SK-N-SH (cell line): ENCODE data around the gene CLMP. TPM values are rescaled to one million over a fixed set of nuclear protein-coding genes. Genes with fewer than 3 reads are reported as not detected.

Experiments used
- CTCF ChIA-PET: fragments of 300-600, 350-600 bp; formaldehyde crosslinking; extraction: SDS; loops from one replicate; lab custom pipeline; 2021; lab: Yijun Ruan, JAX
- POLR2A ChIA-PET: fragments of 350-600 bp; sonication (Branson Sonifier 250); formaldehyde crosslinking; extraction: SDS; loops from one replicate; lab custom pipeline; 2020; ENCODE audit warnings: antibody characterized with exemption, inconsistent platforms; lab: Yijun Ruan, JAX
- DNase-seq: peaks from one replicate; pipeline ENCODE4 v3.0.0; 2012
- H2AFZ ChIP-seq: fragments of 200-600 bp; sonication (generic); 2 replicates; pipeline ENCODE4 v1.8.1; 2016; ENCODE audit warnings: antibody characterized with exemption, mild to moderate bottlenecking, low read depth
- H3F3A ChIP-seq: fragments of 200-600 bp; sonication (generic); replicated peaks from 2 replicates; pipeline ENCODE3; 2016; ENCODE audit warnings: antibody characterized with exemption, mild to moderate bottlenecking; ENCODE audit not compliant: insufficient read depth
- H3K27ac ChIP-seq, 2 experiments: fragments of 200-500 bp in 1 of 2; fragments of 200-600 bp in 1 of 2; sonication (Bioruptor generic) in 1 of 2; sonication (generic), shearing (Covaris generic) in 1 of 2; 2 replicates each; pipeline versions ENCODE4 v1.5.1 to v1.6.1; 2014 to 2016; ENCODE audit warnings: low read depth in 2 of 2, inconsistent platforms in 1 of 2, low read length in 1 of 2, mild to moderate bottlenecking in 1 of 2, mixed read lengths in 1 of 2
- H3K27me3 ChIP-seq: fragments of 200-600 bp; sonication (generic), shearing (Covaris generic); 2 replicates; pipeline ENCODE4 v1.6.1; 2016; ENCODE audit warnings: mixed run types; ENCODE audit not compliant: insufficient read depth
- H3K36me3 ChIP-seq, 2 experiments: fragments of 200-500 bp in 1 of 2; fragments of 200-600 bp in 1 of 2; sonication (Bioruptor generic) in 1 of 2; sonication (generic) in 1 of 2; replicated peaks in 1 of 2; 2 replicates each; pipeline versions ENCODE3 to v1.5.1; 2014 to 2016; ENCODE audit warnings: low read length in 1 of 2, mild to moderate bottlenecking in 1 of 2; ENCODE audit not compliant: insufficient read depth in 2 of 2, control insufficient read depth in 1 of 2
- H3K4me1 ChIP-seq, 2 experiments: fragments of 200-500 bp in 1 of 2; fragments of 200-600 bp in 1 of 2; sonication (Bioruptor generic) in 1 of 2; sonication (generic), shearing (Covaris generic) in 1 of 2; 2 replicates each; pipeline versions ENCODE4 v1.5.1 to v1.6.1; 2014 to 2016; ENCODE audit warnings: low read depth in 1 of 2, low read length in 1 of 2, mixed run types in 1 of 2; ENCODE audit not compliant: insufficient read depth in 2 of 2, control insufficient read depth in 1 of 2
- H3K4me2 ChIP-seq: fragments of 200-600 bp; sonication (generic), shearing (Covaris generic); 2 replicates; pipeline ENCODE4 v1.6.1; 2017; ENCODE audit warnings: mixed run types
- H3K4me3 ChIP-seq, 2 experiments: fragments of 200-500 bp in 1 of 2; fragments of 200-600 bp in 1 of 2; sonication (Bioruptor generic) in 1 of 2; sonication (generic), shearing (Covaris generic) in 1 of 2; 2 replicates each; pipeline versions ENCODE4 v1.5.1 to v1.8.1; 2014 to 2016; ENCODE audit warnings: low read depth in 2 of 2, inconsistent platforms in 1 of 2, low read length in 1 of 2, mild to moderate bottlenecking in 1 of 2, mixed read lengths in 1 of 2, moderate library complexity in 1 of 2
- H3K79me2 ChIP-seq: fragments of 200-600 bp; sonication (generic); 2 replicates; pipeline ENCODE4 v1.8.1; 2017; ENCODE audit warnings: mild to moderate bottlenecking; ENCODE audit not compliant: insufficient read depth
- H3K9ac ChIP-seq: fragments of 200-600 bp; sonication (generic); 2 replicates; pipeline ENCODE4 v1.6.1; 2017; ENCODE audit warnings: mixed run types
- H3K9me2 ChIP-seq: fragments of 200-600 bp; sonication (generic); 2 replicates; pipeline ENCODE4 v1.6.1; 2017; ENCODE audit warnings: mixed run types
- H3K9me3 ChIP-seq: fragments of 200-600 bp; sonication (generic); 2 replicates; pipeline ENCODE4 v1.6.1; 2017; ENCODE audit warnings: mixed run types, mild to moderate bottlenecking, moderate library complexity
- H4K20me1 ChIP-seq: fragments of 200-600 bp; sonication (generic); 2 replicates; pipeline ENCODE4 v1.6.1; 2017; ENCODE audit warnings: mild to moderate bottlenecking, mixed run types; ENCODE audit not compliant: insufficient read depth
- CHD2 ChIP-seq: fragments of 150-350 bp; IDR thresholded peaks from 2 replicates; pipeline ENCODE4 v1.6.1; 2018; ENCODE audit warnings: low read length; ENCODE audit not compliant: partially characterized antibody
- ELF1 ChIP-seq: IDR thresholded peaks from 2 replicates; pipeline ENCODE4 v1.4.0; 2012
- EP300 ChIP-seq, 2 experiments: IDR thresholded peaks; 2 replicates each; pipeline versions ENCODE4 v1.4.0 to v1.6.1; 2012; ENCODE audit warnings: borderline replicate concordance in 1 of 2, low read depth in 1 of 2, low read length in 1 of 2
- EZH2phosphoT487 ChIP-seq: fragments of 200-600 bp; sonication (generic); IDR thresholded peaks from 2 replicates; pipeline ENCODE4 v1.6.1; 2017; ENCODE audit warnings: low read depth, mixed run types, mild to moderate bottlenecking, antibody characterized with exemption, moderate library complexity, borderline replicate concordance
- FOSL2 ChIP-seq: IDR thresholded peaks from 2 replicates; pipeline ENCODE4 v1.4.0; 2012; ENCODE audit warnings: low read depth, mild to moderate bottlenecking, moderate library complexity, borderline replicate concordance
- FOXJ3 ChIP-seq: sonication (generic); formaldehyde crosslinking; IDR thresholded peaks from 2 replicates; pipeline ENCODE4 v1.5.1; 2020; ENCODE audit warnings: mild to moderate bottlenecking, missing genetic modification reagents
- FOXM1 ChIP-seq: IDR thresholded peaks from 2 replicates; pipeline ENCODE4 v1.4.0; 2012; ENCODE audit warnings: low read depth, mild to moderate bottlenecking
- GABPA ChIP-seq: IDR thresholded peaks from 2 replicates; pipeline ENCODE4 v1.4.0; 2012; ENCODE audit warnings: low read depth, mild to moderate bottlenecking
- GATA2 ChIP-seq: sonication (generic); formaldehyde crosslinking; IDR thresholded peaks from 2 replicates; pipeline ENCODE4 v1.5.0; 2020; ENCODE audit warnings: mild to moderate bottlenecking, missing genetic modification reagents
- MEF2A ChIP-seq: IDR thresholded peaks from 2 replicates; pipeline ENCODE4 v1.4.0; 2012; ENCODE audit warnings: low read depth, borderline replicate concordance
- MXI1 ChIP-seq: IDR thresholded peaks from 2 replicates; pipeline ENCODE4 v1.6.1; 2012; ENCODE audit warnings: mild to moderate bottlenecking, low read depth, low read length, improper control_type of control experiment
- NFIC ChIP-seq: IDR thresholded peaks from 2 replicates; pipeline ENCODE4 v1.4.0; 2012; ENCODE audit warnings: borderline replicate concordance
- RAD21 ChIP-seq: IDR thresholded peaks from 2 replicates; pipeline ENCODE4 v1.6.1; 2012; ENCODE audit warnings: mild to moderate bottlenecking, low read length
- RCOR1 ChIP-seq: fragments of 150-350 bp; IDR thresholded peaks from 2 replicates; pipeline ENCODE4 v1.6.1; 2017; ENCODE audit warnings: antibody characterized with exemption, low read length
- REST ChIP-seq: IDR thresholded peaks from 2 replicates; pipeline ENCODE4 v1.6.1; 2012; ENCODE audit warnings: mild to moderate bottlenecking, low read depth, low read length, moderate library complexity
- RFX5 ChIP-seq: IDR thresholded peaks from 2 replicates; pipeline ENCODE4 v1.6.1; 2012; ENCODE audit warnings: mild to moderate bottlenecking, improper control_type of control experiment, low read length
- RXRA ChIP-seq: IDR thresholded peaks from 2 replicates; pipeline ENCODE4 v1.4.0; 2012; ENCODE audit warnings: low read depth, mild to moderate bottlenecking, borderline replicate concordance
- SIN3A ChIP-seq: IDR thresholded peaks from 2 replicates; pipeline ENCODE4 v1.6.1; 2012; ENCODE audit warnings: low read depth, mild to moderate bottlenecking, low read length, moderate library complexity, borderline replicate concordance
- SMC3 ChIP-seq: IDR thresholded peaks from 2 replicates; pipeline ENCODE4 v1.6.1; 2012; ENCODE audit warnings: low read depth, low read length, improper control_type of control experiment
- TAF1 ChIP-seq: IDR thresholded peaks from 2 replicates; pipeline ENCODE4 v1.6.1; 2012; ENCODE audit warnings: low read depth, mild to moderate bottlenecking, low read length, moderate library complexity, borderline replicate concordance
- TEAD4 ChIP-seq: IDR thresholded peaks from 2 replicates; pipeline ENCODE4 v1.4.0; 2012; ENCODE audit warnings: mild to moderate bottlenecking, borderline replicate concordance; ENCODE audit not compliant: insufficient read depth
- YY1 ChIP-seq: IDR thresholded peaks from 2 replicates; pipeline ENCODE4 v1.4.0; 2012; ENCODE audit warnings: low read depth, mild to moderate bottlenecking
- WGBS: methylation state at CpG from one replicate; pipeline ENCODE4 v1.1.6; 2017; ENCODE audit warnings: low lambda C conversion rate; 5-methylcytosine and 5-hydroxymethylcytosine counted together
- polyA plus RNA-seq, 3 experiments: library from polyadenylated mRNA; depleted of rRNA; stranded (reverse); fragments of >200 nt; gene quantifications; 2 replicates each; pipeline ENCODE4 v1.2.3, GENCODE V29; 2012
- TF ChIP-seq, protein P1 (sequence below): fragments of 150-350 bp; IDR thresholded peaks from 2 replicates; pipeline ENCODE4 v1.6.1; 2016; ENCODE audit warnings: mild to moderate bottlenecking, low read depth, low read length
- TF ChIP-seq, protein P2 (sequence below): IDR thresholded peaks from 2 replicates; pipeline ENCODE4 v1.4.0; 2012; ENCODE audit warnings: low read depth
- TF ChIP-seq, protein P3 (sequence below): IDR thresholded peaks from 2 replicates; pipeline ENCODE4; 2012

Gene CLMP
- polyA plus RNA-seq, 1 of the 3 experiments (the other 2 are of a cell fraction), result 61.9 TPM

DNA sequence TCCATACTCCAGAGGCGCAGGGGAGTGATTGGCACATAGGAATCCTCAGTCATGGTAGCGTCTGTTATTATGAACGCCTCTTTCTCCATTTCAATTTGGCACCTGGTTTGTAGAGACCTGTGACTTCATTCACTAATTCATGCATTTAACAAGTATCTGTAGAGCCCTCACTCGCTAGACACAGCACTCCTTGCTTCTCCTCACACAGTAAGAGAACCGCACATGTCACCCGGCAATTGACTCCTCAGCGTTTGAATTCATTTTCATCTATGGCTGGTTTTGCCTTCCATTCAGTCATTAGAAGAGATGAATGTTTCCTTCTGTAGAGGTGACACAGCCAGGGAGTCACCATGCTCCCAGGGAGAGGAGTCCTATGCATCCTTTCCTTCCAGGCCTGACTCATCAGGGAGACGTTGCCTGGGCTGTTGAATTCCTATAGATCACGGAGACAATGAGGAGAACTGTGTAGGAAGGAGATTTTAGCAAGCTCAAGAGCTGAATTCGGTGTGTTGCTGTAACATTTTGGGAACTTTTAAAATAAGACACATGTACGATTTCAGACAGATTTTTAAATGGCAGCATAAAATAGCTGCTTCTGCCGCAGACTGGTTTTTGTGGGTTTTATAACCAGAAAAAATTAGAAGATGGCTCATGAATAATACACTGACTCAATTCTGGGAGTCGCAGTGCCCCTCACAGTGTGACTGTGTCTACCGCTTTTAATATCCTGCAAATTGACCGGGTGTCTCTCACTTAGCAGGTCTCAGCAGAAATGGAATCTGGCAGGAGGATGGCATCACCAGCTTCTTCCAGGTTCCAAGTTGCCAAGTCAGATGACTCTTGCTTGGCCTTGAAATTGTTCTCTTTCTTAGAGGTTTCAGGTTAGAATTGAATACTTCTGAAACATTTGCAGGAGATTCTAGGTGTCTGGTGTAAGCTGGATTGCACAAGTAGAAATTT, 44.4 kb upstream of the CLMP start (continued):
- TF ChIP-seq FOXM1 (no peak), EP300 (IDR thresholded peaks at IDR 0.05; ENCODE audit: borderline replicate concordance in 1 of 2, low read depth in 1 of 2, low read length in 1 of 2) (no peak), RCOR1 (no peak), MEF2A (no peak), EZH2phosphoT487 (no peak), RAD21 (no peak), SMC3 (no peak), FOSL2 (peak; percentile 65; the same call in 1 of the 2 replicates), TEAD4 (no peak), SIN3A (no peak), RFX5 (no peak)
- TF ChIP-seq, protein P1, sequence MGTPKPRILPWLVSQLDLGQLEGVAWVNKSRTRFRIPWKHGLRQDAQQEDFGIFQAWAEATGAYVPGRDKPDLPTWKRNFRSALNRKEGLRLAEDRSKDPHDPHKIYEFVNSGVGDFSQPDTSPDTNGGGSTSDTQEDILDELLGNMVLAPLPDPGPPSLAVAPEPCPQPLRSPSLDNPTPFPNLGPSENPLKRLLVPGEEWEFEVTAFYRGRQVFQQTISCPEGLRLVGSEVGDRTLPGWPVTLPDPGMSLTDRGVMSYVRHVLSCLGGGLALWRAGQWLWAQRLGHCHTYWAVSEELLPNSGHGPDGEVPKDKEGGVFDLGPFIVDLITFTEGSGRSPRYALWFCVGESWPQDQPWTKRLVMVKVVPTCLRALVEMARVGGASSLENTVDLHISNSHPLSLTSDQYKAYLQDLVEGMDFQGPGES, result no peak

DNA sequence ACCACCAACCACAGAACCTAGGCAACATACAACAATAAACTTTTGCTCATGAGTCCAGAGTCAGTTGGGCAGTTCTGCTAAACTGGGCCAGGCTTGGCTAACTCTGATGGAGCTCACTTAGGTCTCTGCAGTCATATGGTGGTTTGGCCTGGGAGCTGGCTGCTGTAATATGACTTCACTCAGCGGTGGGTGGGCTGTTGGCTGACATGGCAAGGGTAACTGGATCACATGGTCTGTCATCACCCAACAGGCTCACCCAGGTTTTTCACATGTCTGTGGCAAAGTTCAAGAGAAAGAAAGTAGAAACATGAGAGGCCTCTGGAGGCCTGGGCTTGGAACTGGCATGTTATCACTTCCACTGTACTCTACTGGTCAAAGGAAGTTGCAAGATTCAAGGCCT, 43.2 kb upstream of the CLMP start:
- peaks cover 53% of the 10 kb centered on the region for H3F3A ChIP-seq
- H3K36me3 ChIP-seq, result no peaks in the 10 kb centered on the region
- H4K20me1 ChIP-seq, result no peaks in the 10 kb centered on the region
- peaks cover 4 to 18% of the 10 kb centered on the region in 2 experiments; a peak in 2 of 4 replicates for H3K4me1 ChIP-seq
- no peak overlapping the region for H2AFZ ChIP-seq
- H3K9me3 ChIP-seq, result no peaks in the 10 kb centered on the region
- H3K4me2 ChIP-seq, result no peak overlapping the region
- WGBS, result 100% methylated on average over 1 of the region's 1 CpG
- H3K27me3 ChIP-seq, result no peaks in the 10 kb centered on the region
- no peak overlapping the region for H3K4me3 ChIP-seq
- peak overlapping the region in 1 of 2 experiments; percentile 84; a peak in 2 of 4 replicates for H3K27ac ChIP-seq
- no peak for DNase-seq
- H3K79me2 ChIP-seq, result no peaks in the 10 kb centered on the region
- CTCF ChIA-PET, result interaction anchor here (4.8 to 19.9 kb wide), 2 partner anchors 8 to 130 kb away, joined by 29 to 437 read pairs; no protein-coding TSS in a partner anchor
- POLR2A ChIA-PET, result no interaction called here
- H3K9ac ChIP-seq, result no peak overlapping the region
- no peaks in the 10 kb centered on the region for H3K9me2 ChIP-seq
- TF ChIP-seq, protein P2, sequence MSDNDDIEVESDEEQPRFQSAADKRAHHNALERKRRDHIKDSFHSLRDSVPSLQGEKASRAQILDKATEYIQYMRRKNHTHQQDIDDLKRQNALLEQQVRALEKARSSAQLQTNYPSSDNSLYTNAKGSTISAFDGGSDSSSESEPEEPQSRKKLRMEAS, result no peak
- TF ChIP-seq, protein P3, sequence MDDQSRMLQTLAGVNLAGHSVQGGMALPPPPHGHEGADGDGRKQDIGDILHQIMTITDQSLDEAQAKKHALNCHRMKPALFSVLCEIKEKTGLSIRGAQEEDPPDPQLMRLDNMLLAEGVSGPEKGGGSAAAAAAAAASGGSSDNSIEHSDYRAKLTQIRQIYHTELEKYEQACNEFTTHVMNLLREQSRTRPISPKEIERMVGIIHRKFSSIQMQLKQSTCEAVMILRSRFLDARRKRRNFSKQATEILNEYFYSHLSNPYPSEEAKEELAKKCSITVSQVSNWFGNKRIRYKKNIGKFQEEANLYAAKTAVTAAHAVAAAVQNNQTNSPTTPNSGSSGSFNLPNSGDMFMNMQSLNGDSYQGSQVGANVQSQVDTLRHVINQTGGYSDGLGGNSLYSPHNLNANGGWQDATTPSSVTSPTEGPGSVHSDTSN, result no peak
- TF ChIP-seq MXI1 (no peak), FOSL2 (no peak), GABPA (no peak), SIN3A (no peak), CHD2 (no peak), ELF1 (no peak), GATA2 (CRISPR knock-in tag) (no peak), SMC3 (no peak), TEAD4 (no peak), NFIC (no peak), EZH2phosphoT487 (no peak), REST (no peak), RXRA (no peak), FOXJ3 (CRISPR knock-in tag) (no peak), YY1 (no peak), TAF1 (no peak)
